Measurements from ENCODE around the gene BIK.
"Not testable (repeated sequence)": the region's sequence is repeated elsewhere in the genome, so short reads cannot be mapped to it uniquely, and the experiment has no call there.

The BIK gene

GRCh38 chr22:43104950-43105349 is 5.6 kb upstream of the BIK start:
- not testable (repeated sequence) for DNase-seq (ENCODE audit: low read depth in 2 of 2)

GRCh38 chr22:43106302-43106701 is 4.2 kb upstream of the BIK start:
- DNase-seq (ENCODE audit: low read depth in 2 of 2): no peak

- DNase-seq (ENCODE audit: low read depth in 2 of 2): no peak
These were observed 1.0 kb upstream of the BIK start for GRCh38 chr22:43109511-43109910.

GRCh38 chr22:43109921-43110443 is 568 bp upstream of the BIK start:
- DNase-seq (ENCODE audit: low read depth in 2 of 2): no peak

- DNase-seq (ENCODE audit: low read depth in 2 of 2): peak; percentile 29 to 39
These were observed 525 bp downstream of the BIK start for GRCh38 chr22:43110927-43111623.

- no peak for DNase-seq (ENCODE audit: low read depth in 2 of 2)
These were observed 3.1 kb downstream of the BIK start for GRCh38 chr22:43113526-43114251.

- no peak for DNase-seq (ENCODE audit: low read depth in 2 of 2)
These were observed 4.4 kb downstream of the BIK start for GRCh38 chr22:43114958-43115357.

- no peak for DNase-seq (ENCODE audit: low read depth in 2 of 2)
These were observed 6.4 kb downstream of the BIK start for GRCh38 chr22:43116932-43117331.

GRCh38 chr22:43118024-43118849 is 7.7 kb downstream of the BIK start:
- DNase-seq (ENCODE audit: low read depth in 2 of 2): no peak

GRCh38 chr22:43118953-43119458 is 8.5 kb downstream of the BIK start:
- no peak for DNase-seq (ENCODE audit: low read depth in 2 of 2)

- no peak for DNase-seq (ENCODE audit: low read depth in 2 of 2)
These were observed 16.1 kb downstream of the BIK start for GRCh38 chr22:43126501-43127165.

- DNase-seq (ENCODE audit: low read depth in 2 of 2): no peak
These were observed 16.8 kb downstream of the BIK start for GRCh38 chr22:43127166-43127908.

- DNase-seq (ENCODE audit: low read depth in 2 of 2): no peak
These were observed 17.6 kb downstream of the BIK start for GRCh38 chr22:43128116-43128515.

- DNase-seq (ENCODE audit: low read depth in 2 of 2): no peak
These were observed 18.4 kb downstream of the BIK start for GRCh38 chr22:43128928-43129424.

- DNase-seq (ENCODE audit: low read depth in 2 of 2): no peak
These were observed 19.2 kb downstream of the BIK start for GRCh38 chr22:43129426-43130425.

- DNase-seq (ENCODE audit: low read depth in 2 of 2): no peak
These were observed 21.4 kb downstream of the BIK start for GRCh38 chr22:43131773-43132501.

- DNase-seq (ENCODE audit: low read depth in 2 of 2): no peak
These were observed 22.9 kb downstream of the BIK start for GRCh38 chr22:43133401-43133800.

- no peak for DNase-seq (ENCODE audit: low read depth in 2 of 2)
These were observed 24.0 kb downstream of the BIK start for GRCh38 chr22:43134553-43134952.

- no peak for DNase-seq (ENCODE audit: low read depth in 2 of 2)
These were observed 25.0 kb downstream of the BIK start for GRCh38 chr22:43135565-43135964.

Measured in stimulated activated CD4-positive, alpha-beta T cell treated with anti-CD3 and anti-CD28 coated beads, Interleukin-1b, Interleukin-23, amount 100 ng/mL, for 4 hours (primary cell).